Measurements from ENCODE around the gene COQ8B. TPM values are rescaled to one million over a fixed set of nuclear protein-coding genes. Genes with fewer than 3 reads are reported as not detected.
A peak's percentile ranks its signal among the peaks of the same experiment; 100 is the strongest.

COQ8B gene
- total and polyA plus RNA-seq, 11 donors = 18.2 to 49.7 (median 27.8) TPM

DNA sequence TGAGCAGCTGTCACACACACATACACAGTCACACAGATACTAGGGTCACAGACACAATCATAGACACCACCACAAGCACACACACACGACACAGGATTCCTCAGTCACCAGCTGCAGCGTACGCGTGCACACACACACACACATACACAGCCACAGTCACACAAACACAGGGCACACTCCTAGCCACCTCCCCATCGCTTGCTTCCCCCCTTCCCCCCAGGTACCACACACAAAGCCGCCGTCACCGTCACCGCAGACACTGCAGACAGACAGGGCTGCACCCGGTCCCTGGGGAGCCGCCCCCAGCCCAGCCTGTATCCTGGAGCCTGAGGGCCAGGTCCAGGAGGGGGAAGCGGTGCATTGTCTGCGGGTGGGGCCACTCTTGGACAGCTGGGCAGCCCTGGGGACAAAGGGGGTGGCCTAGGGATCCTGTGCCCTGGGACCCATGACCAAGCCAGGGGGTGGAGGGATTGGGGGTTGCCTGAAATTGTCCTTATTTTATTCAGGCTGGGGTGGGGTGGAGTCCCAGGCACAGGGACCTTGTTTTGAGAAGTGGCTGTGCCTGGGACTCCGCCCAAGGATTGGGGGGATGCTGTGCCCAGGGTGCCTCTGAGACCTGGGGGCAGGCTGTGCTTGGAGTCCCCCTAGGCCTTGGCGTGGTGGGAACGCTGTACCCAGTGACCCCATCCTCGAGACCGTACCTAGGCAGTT, 27.2 kb downstream of the COQ8B start:
- 36 to 51% (median 47%) methylated on average over 15 to 18 of the region's 18 CpGs for WGBS, 4 donors
- H3K9me3 ChIP-seq = no peaks in the 10 kb centered on the region
- H3K4me3 ChIP-seq = peak overlapping the region; percentile 58 to 93 (median 72)
- TF ChIP-seq POLR2A (IDR thresholded peaks at IDR 0.05) = no peak
- TF ChIP-seq, protein P1, sequence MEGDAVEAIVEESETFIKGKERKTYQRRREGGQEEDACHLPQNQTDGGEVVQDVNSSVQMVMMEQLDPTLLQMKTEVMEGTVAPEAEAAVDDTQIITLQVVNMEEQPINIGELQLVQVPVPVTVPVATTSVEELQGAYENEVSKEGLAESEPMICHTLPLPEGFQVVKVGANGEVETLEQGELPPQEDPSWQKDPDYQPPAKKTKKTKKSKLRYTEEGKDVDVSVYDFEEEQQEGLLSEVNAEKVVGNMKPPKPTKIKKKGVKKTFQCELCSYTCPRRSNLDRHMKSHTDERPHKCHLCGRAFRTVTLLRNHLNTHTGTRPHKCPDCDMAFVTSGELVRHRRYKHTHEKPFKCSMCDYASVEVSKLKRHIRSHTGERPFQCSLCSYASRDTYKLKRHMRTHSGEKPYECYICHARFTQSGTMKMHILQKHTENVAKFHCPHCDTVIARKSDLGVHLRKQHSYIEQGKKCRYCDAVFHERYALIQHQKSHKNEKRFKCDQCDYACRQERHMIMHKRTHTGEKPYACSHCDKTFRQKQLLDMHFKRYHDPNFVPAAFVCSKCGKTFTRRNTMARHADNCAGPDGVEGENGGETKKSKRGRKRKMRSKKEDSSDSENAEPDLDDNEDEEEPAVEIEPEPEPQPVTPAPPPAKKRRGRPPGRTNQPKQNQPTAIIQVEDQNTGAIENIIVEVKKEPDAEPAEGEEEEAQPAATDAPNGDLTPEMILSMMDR (IDR thresholded peaks at IDR 0.05) = no peak
- intact Hi-C loops (cut with DNase I) = loop anchor here in 4 of 10 donors (1.0 to 2.0 kb wide), 4 partner anchors 25 to 61 kb away; partner anchors contain the start of genes ACTMAP (in 1 of the 4) and SNRPA (in 1 of the 4)
- H3K4me1 ChIP-seq = peaks cover 0 to 43% (median 20%) of the 10 kb centered on the region in 12 donors
- peak overlapping the region; percentile 67 to 94 (median 87) for H3K27ac ChIP-seq
- H3K27me3 ChIP-seq = no peaks in the 10 kb centered on the region
- DNase-seq (peak; percentile 44 to 72 (median 56)), ATAC-seq (peak in 1 of 4 donors; percentile 1)
- H3K36me3 ChIP-seq = peaks cover 0 to 42% (median 26%) of the 10 kb centered on the region in 9 donors

DNA sequence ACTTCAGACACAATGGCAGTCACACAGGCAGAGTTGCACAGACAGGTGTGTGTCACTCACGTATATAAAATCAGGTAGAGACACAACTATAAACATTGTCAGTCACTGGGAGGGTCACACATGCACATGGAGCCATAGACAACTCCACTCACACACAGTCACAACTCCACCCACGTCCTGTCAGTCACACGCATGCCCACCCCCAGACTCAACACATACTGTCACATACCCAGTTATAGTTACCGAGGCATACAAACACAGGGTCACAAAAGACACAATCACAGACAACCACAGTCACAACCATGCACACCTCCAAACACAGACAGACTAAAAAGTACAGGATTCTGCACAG, 27.7 kb downstream of the COQ8B start:
- Histone ChIP-seq H3K4me1 (peaks cover 0 to 43% (median 20%) of the 10 kb centered on the region in 12 donors), H3K36me3 (peaks cover 0 to 41% (median 25%) of the 10 kb centered on the region in 9 donors), H3K9me3 (no peaks in the 10 kb centered on the region), H3K27ac (peak overlapping the region in 8 of 12 donors; percentile 82 to 94 (median 90)), H3K4me3 (peak overlapping the region in 11 of 12 donors; percentile 59 to 93 (median 72)), H3K27me3 (no peaks in the 10 kb centered on the region)
- TF ChIP-seq, protein P1 (IDR thresholded peaks at IDR 0.05) = no peak
- TF ChIP-seq POLR2A (IDR thresholded peaks at IDR 0.05) = no peak
- 57 to 68% (median 62%) methylated on average over 4 of the region's 4 CpGs for WGBS, 4 donors
- intact Hi-C loops (cut with DNase I) = no loop called here
- ATAC-seq = no peak
- peak in 1 of 5 donors; percentile 7 for DNase-seq

DNA sequence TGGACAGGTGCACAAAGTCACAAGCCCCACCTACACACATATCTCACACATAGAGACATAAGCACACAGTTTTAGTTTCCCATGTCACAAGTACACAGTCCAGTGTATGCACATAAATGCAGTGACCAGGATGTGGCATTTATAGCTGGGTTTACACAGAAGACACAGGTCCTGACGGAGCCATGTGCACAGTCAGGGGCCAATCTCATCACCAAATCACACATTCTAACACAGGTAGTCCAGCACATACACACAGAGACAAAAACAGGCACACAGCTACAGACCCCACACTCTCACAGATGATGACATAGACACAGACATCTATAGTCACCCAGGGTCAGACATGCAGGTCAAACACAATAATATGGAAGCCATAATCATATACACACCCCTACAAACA, 28.4 kb downstream of the COQ8B start:
- no peak for TF ChIP-seq POLR2A (IDR thresholded peaks at IDR 0.05)
- TF ChIP-seq, protein P1 (IDR thresholded peaks at IDR 0.05) = no peak
- 82 to 100% (median 84%) methylated on average over 1 of the region's 1 CpG for whole genome bisulfite sequencing, 4 donors
- no peaks in the 10 kb centered on the region for H3K9me3 ChIP-seq
- H3K4me3 ChIP-seq = peak overlapping the region in 9 of 12 donors; percentile 69 to 93 (median 77)
- no peaks in the 10 kb centered on the region for H3K27me3 ChIP-seq
- H3K36me3 ChIP-seq = peaks cover 0 to 41% (median 20%) of the 10 kb centered on the region in 9 donors
- H3K4me1 ChIP-seq = peaks cover 0 to 44% (median 20%) of the 10 kb centered on the region in 12 donors
- ATAC-seq = no peak
- peak overlapping the region in 8 of 12 donors; percentile 6 to 94 (median 62) for H3K27ac ChIP-seq
- intact Hi-C loops (cut with DNase I) = no loop called here
- DNase-seq = no peak

DNA sequence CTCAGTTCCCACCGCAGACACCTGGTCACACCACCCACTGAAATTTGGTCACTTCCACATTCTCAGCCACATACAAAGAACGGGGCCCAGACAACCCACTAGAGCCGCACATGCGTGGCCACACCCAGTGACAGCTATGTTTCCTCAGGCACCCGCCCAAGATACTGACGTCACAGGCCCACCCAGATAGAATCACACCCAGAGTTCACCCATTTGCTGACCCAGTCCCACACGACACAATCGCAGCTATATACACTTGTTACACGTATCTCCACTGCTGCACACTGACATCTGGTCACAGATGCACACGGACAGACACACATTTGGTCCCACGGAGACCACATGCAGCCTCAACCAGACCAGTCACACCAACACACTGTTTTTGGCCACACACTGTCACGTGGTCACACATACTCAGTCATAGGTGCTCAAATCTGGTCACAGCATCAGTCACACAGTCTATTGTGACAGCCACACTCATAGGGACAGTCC, 29.1 kb downstream of the COQ8B start:
- Histone ChIP-seq H3K36me3 (peaks cover 0 to 43% (median 28%) of the 10 kb centered on the region in 9 donors), H3K27ac (peak overlapping the region in 9 of 12 donors; percentile 6 to 90 (median 59))
- WGBS, 4 donors = 46 to 60% (median 54%) methylated on average over 12 of the region's 12 CpGs

More for the DNA sequence above, 29.1 kb downstream of the COQ8B start:
- no peaks in the 10 kb centered on the region for H3K27me3 ChIP-seq
- intact Hi-C loops (cut with DNase I) = no loop called here
- peak; percentile 24 to 67 (median 44) for ATAC-seq
- H3K4me3 ChIP-seq = peak overlapping the region in 6 of 12 donors; percentile 2 to 93 (median 82)
- peak; percentile 75 to 88 (median 86) for DNase-seq
- no peaks in the 10 kb centered on the region for H3K9me3 ChIP-seq
- peak in 1 of 2 donors; percentile 26 for TF ChIP-seq POLR2A (IDR thresholded peaks at IDR 0.05)
- TF ChIP-seq, protein P1 (IDR thresholded peaks at IDR 0.05) = no peak
- peaks cover 0 to 48% (median 20%) of the 10 kb centered on the region in 12 donors for H3K4me1 ChIP-seq

Measured in heart left ventricle (tissue), 16 donors.